ENCODE results near the gene ARMC9.
"Not testable (repeated sequence)": the region's sequence is repeated elsewhere in the genome, so short reads cannot be mapped to it uniquely, and the experiment has no call there.

The ARMC9 gene

GRCh38 chr2:231245249-231246094 is 47.0 kb downstream of the ARMC9 start:
- DNase-seq: no peak

DNA sequence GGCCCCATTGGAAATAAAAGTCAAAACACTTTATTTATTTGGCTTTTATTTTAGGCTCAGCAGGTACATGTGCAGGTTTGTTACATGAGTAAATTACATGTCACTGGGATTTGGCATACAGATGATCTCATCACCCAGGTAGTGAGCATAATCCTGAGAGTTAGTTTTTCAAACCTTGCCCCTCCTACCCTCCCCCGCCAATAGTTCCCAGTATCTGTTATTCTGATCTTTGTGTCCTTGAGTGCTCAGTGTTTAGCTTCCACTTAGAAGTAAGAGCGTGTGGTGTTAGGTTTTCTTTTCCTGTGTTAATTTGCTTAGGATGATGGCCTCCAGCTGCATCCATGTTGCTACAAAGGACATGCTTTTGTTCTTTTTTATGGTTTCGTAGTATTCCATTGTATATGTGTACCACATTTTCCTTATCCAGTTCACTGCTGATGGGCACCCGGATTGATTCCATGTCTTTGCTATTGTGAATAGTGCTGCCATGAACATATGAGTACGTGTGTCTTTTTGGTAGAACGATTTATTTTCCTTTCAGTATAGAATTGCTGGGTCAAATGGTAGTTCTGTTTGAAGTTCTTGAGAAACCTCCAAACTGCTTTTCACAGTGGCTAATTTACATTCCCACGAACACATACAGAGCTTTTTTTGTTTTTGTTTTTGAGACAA is 47.9 kb downstream of the ARMC9 start:
- no peak for DNase-seq

GRCh38 chr2:231250146-231250545 is 51.7 kb downstream of the ARMC9 start:
- DNase-seq: no peak

GRCh38 chr2:231250698-231251097 is 52.3 kb downstream of the ARMC9 start:
- no peak for DNase-seq

GRCh38 chr2:231253292-231253691 is 54.9 kb downstream of the ARMC9 start:
- DNase-seq: not testable (repeated sequence)

DNA sequence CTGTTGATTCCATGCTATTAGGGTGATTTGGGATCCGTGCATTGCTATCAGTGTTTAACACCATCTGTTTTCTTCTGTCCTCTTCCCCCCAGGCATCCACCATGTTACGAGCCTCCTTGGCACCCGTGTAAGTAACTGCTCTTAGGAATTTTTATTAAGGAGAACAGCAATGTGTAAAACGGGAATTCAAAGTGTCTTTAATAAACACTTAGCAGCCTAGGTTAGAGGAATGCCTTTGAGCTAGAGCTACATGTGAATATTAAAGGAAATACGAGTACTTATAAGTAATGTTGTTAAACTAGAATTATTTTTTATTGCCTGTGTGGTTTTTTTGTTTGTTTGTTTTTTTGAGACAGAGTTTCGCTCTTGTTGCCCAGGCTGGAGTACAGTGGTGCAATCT is 58.1 kb downstream of the ARMC9 start:
- no peak for DNase-seq

DNA sequence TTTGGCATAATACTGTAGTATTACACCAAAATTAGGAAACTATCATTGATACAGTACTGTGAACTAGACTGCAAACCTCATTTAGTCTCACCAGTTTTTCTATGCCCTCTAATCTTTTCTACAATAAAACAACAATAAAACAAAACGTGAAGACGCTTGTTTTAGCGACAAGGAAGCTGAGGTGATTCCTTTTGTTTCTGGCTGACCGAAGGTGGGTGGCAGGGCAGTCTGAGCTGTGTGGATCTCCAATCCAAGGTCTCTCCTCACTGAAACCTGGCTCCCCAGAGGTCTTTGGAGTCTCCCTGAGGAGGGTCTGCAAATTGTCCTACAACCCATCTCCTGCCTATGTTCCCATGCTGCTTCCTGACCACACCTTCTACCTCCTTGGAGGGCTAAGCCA is 59.3 kb downstream of the ARMC9 start:
- no peak for DNase-seq

DNA sequence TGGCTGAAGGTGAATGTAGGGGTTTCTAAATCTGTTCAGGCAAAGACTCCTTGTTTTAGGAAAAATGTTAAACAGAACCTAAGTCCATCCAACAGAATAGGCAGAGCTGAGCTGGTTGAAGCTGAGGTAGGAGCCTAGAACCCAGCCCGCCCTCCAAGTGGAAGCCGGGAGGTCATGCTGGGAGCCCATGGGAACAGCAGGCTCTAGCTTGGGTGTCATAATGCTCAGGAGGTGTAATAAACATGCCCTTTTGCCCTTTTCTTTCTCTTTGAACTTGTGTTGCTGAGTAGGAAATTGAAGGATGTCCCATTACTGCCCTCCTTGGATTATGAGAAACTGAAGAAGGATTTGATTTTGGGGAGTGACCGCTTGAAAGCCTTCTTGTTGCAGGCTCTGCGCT is 60.3 kb downstream of the ARMC9 start:
- DNase-seq: no peak

DNA sequence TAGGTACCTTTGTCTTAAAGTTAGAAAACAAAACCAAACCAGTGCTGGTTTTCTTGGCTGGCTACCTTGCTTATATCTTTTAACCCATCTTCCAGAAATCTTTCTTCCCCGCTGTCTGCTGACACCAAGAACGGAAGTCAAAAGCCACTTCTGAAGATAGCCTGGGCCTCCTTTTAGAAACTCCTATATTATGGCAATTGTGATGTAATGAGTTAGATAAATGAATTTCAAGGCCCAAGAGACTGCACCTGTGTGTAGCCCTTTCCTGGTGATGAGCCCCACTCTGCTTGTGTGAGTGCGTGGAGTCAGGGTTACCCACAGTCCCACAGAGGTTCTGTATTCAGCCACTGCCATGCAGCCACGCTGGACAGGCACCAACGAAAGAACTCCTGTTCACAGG is 60.7 kb downstream of the ARMC9 start:
- no peak for DNase-seq

DNA sequence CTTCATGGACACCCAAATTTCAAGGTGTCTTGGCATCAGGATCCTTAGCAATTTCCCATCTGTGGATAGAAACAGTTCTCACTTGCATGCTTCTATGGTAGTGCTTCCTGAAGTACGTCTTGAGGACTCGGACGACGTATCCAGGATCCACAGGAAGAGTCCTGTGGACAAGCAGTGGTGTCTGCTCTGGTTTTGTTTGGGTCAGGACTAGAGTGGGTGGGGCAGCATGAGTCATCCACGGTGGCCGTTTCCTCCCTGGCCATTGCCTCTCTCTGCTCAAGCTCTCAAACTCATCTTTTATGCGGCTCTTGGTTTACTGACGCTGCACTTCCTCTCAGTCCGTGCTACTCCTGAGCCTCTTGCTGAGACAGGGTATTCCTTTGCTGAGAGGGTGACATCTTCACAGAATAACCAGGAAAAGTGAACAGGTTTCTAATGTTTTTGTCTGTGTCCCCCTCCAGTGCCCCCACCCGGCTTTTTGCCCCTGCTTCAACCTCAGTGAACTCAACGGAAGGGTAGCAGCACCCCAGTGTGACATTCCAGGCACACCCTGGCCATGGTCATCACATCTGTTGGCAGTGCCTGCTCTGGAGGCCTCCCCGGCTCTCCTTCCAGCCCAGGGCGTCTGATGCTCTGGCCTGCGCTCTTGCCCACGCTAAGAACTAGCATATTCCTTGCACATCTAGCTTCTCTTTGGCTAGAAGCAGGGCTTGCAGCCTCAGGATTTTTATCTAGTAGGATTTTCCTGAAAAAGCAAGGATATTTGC is 62.2 kb downstream of the ARMC9 start:
- DNase-seq: no peak

DNA sequence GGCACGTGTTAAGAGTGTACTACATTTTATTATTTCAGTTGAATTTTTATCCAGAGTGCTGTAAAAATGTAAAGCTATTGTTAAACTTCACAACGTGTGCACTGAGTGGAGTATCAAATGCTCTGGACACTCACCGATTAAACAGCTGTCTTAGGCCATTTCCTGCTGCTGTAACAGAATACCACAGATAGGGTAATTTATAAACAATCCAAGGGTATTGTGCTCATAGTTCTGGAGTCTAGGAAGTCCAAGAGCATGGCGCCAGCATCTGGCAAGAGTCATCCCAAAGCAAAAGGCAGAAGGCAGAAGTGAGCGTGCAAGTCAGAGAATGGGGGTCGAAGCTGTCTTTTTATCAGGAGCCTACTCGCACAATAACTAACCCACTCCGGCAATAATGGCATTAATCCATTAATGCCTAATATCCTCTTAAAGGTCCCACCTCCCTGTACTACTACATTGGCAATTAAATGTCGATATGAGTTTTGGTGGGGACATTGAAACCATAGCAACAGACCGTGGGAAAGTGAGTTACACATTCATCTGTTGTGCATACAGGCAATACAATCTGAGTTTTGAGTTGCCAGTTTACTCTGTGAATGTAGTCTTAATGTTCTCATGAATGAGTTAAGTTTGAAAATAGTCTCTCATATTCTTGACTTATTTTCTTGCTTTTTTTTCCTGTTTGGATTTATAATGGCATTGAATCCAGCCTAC is 64.8 kb downstream of the ARMC9 start:
- no peak for DNase-seq

- no peak for DNase-seq
Measured at GRCh38 chr2:231270221-231271114, 72.0 kb downstream of the ARMC9 start.

DNA sequence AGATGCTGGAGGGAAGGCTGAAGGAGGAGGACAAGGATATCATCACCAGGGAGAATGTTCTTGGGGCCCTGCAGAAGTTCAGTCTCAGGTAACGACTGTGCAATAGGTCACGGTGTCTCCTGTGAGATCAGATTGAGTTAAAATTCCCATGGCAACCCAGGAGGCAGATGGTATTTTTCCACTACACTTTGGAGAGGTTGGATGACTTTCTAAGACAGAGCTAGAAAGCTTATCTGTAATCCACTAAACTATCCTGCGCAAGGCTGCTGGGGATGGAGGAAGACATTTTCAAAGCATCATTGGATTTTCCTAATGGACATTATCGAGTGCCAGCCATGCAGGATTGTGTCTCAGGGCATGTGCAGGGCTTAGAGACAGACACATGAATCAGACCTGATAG is 74.6 kb downstream of the ARMC9 start:
- DNase-seq: no peak

GRCh38 chr2:231276987-231277386 is 78.6 kb downstream of the ARMC9 start:
- no peak for DNase-seq

DNA sequence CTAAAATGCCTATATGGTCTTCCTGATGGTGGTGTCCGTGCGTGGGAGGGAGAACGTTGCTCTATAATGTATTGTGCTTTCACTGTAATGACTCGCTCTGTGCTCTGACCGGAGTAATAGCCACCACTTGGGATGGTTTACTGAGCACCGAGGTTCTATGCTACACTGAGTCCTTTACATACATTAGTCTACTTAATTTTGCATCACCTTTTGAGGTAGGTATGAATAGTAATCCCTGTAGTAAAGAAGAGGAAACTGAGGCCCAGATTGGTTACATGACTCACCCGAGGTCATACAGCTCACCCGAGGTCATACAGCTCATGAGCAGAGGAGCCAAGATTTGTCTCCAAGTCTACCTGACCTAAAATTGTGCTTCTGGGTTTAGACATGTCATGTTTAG is 79.5 kb downstream of the ARMC9 start:
- DNase-seq: no peak

DNA sequence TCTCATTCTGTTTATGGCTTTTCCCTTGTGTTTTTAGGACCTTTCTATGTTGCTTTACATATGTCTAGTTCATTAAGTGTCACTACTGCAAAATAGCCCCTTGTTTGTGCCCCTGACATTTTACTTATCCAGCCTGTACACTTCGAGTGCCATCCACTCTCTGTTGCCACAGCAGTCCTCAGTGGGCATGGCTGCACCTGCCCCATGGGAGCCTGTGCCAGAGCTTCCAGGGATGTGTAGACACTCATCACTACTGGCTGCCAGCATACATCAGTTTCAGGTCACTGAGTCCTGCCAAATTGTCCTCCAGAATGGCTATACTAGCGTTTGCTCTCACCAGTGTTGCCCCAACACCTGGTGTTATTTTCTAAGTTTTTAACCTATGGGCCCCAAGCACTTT is 80.4 kb downstream of the ARMC9 start:
- no peak for DNase-seq

DNA sequence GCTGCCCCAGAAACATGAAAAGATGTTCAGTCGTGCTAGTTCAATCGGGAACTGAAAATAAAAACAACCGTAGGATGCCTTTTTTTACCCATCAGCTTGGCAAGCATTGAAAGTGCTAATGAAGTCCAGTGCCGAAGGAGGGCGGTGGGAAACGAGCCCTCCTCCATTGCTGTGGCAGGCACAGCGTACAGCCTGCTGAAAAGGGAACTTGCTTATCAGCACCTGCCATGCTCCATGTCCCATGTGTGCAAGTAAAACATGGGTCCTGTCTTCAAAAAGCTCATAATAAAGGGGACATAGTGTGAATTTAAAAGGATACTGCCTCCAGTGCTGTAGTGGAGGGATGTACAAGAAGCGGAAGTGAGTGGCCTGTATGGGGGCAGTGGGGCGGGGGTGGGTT is 82.4 kb downstream of the ARMC9 start:
- DNase-seq: no peak

- DNase-seq: no peak
Measured at GRCh38 chr2:231284296-231284695, 85.9 kb downstream of the ARMC9 start.

GRCh38 chr2:231286964-231287363 is 88.5 kb downstream of the ARMC9 start:
- no peak for DNase-seq

- no peak for DNase-seq
Measured at GRCh38 chr2:231287696-231288095, 89.3 kb downstream of the ARMC9 start.

- no peak for DNase-seq
Measured at GRCh38 chr2:231288590-231288989, 90.2 kb downstream of the ARMC9 start.

All from activated gamma-delta T cell treated with Interleukin-2 at 50 U/mL for 16 hours (primary cell).